Retinal pigment epithelial cell (primary cell): ENCODE measurements around the gene AP3S2.
"Not testable (repeated sequence)": the region's sequence is repeated elsewhere in the genome, so short reads cannot be mapped to it uniquely, and the experiment has no call there.

Experiments used
- DNase-seq: peaks from one replicate; pipeline ENCODE4 v3.0.0-alpha.2; 2010; ENCODE audit warnings: low read depth
- H3K4me3 ChIP-seq: 2 replicates; pipeline ENCODE4 v1.5.1; 2011; ENCODE audit warnings: mild to moderate bottlenecking, low read length, control low read depth, moderate library complexity
- CTCF ChIP-seq: conservative IDR thresholded peaks from 2 replicates; pipeline ENCODE4 v1.5.1; 2011; ENCODE audit warnings: low read depth, low read length, control low read depth, inconsistent platforms

The AP3S2 gene

GRCh38 chr15:89876396-89877082, 17.3 kb downstream of the AP3S2 start:
- DNase-seq: no peak
- TF ChIP-seq CTCF: no peak
- no peak overlapping the region for H3K4me3 ChIP-seq

- H3K4me3 ChIP-seq: no peak overlapping the region
- DNase-seq: no peak
- TF ChIP-seq CTCF: no peak
Measured at GRCh38 chr15:89875741-89876140, 18.1 kb downstream of the AP3S2 start.

GRCh38 chr15:89874926-89875564, 18.7 kb downstream of the AP3S2 start:
- H3K4me3 ChIP-seq: no peak overlapping the region
- TF ChIP-seq CTCF: peak; percentile 96
- no peak for DNase-seq

- DNase-seq: no peak
Measured at GRCh38 chr15:89870688-89871288, 23.0 kb downstream of the AP3S2 start.

GRCh38 chr15:89870006-89870405, 23.8 kb downstream of the AP3S2 start:
- no peak for DNase-seq
- H3K4me3 ChIP-seq: no peak overlapping the region
- no peak for TF ChIP-seq CTCF

More at GRCh38 chr15:89870688-89871288, 23.0 kb downstream of the AP3S2 start:
- no peak for TF ChIP-seq CTCF
- H3K4me3 ChIP-seq: no peak overlapping the region

GRCh38 chr15:89869490-89869889, 24.3 kb downstream of the AP3S2 start:
- H3K4me3 ChIP-seq, DNase-seq: not testable (repeated sequence)

GRCh38 chr15:89864958-89865739, 28.6 kb downstream of the AP3S2 start:
- no peak for DNase-seq
- no peak overlapping the region for H3K4me3 ChIP-seq
- TF ChIP-seq CTCF: no peak
